ENCODE data around the gene ALK.

- TF ChIP-seq POLR2A (IDR thresholded peaks at IDR 0.05; ENCODE audit: low read length) (no peak), GATA1 (IDR thresholded peaks at IDR 0.05; ENCODE audit: low read depth, low read length) (no peak)
Measured at GRCh38 chr2:29223257-29223656, 698.1 kb downstream of the ALK start.
